ENCODE measurements around the gene SHQ1. TPM values are rescaled to one million over a fixed set of nuclear protein-coding genes. Genes with fewer than 3 reads are reported as not detected.

The SHQ1 gene
- total and polyA plus RNA-seq, 9 donors: 6.6 to 30.0 (median 14.8) TPM

- 97 to 100% (median 98%) methylated on average over 3 of the region's 3 CpGs for WGBS, 3 donors
- Histone ChIP-seq H3K4me1 (ENCODE audit: insufficient read depth) (no peaks in the 10 kb centered on the region), H3K9me3 (no peaks in the 10 kb centered on the region), H3K27ac (no peak overlapping the region), H3K4me3 (no peak overlapping the region), H3K27me3 (no peaks in the 10 kb centered on the region), H3K36me3 (no peaks in the 10 kb centered on the region)
- TF ChIP-seq POLR2A (IDR thresholded peaks at IDR 0.05) (no peak), EP300 (IDR thresholded peaks at IDR 0.05) (no peak)
- TF ChIP-seq, protein P1, sequence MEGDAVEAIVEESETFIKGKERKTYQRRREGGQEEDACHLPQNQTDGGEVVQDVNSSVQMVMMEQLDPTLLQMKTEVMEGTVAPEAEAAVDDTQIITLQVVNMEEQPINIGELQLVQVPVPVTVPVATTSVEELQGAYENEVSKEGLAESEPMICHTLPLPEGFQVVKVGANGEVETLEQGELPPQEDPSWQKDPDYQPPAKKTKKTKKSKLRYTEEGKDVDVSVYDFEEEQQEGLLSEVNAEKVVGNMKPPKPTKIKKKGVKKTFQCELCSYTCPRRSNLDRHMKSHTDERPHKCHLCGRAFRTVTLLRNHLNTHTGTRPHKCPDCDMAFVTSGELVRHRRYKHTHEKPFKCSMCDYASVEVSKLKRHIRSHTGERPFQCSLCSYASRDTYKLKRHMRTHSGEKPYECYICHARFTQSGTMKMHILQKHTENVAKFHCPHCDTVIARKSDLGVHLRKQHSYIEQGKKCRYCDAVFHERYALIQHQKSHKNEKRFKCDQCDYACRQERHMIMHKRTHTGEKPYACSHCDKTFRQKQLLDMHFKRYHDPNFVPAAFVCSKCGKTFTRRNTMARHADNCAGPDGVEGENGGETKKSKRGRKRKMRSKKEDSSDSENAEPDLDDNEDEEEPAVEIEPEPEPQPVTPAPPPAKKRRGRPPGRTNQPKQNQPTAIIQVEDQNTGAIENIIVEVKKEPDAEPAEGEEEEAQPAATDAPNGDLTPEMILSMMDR (IDR thresholded peaks at IDR 0.05): no peak
- no peak for DNase-seq
- intact Hi-C loops (cut with DNase I): no loop called here
These were observed 11.8 kb downstream of the SHQ1 start for GRCh38 chr3:72836416-72836815.

DNA sequence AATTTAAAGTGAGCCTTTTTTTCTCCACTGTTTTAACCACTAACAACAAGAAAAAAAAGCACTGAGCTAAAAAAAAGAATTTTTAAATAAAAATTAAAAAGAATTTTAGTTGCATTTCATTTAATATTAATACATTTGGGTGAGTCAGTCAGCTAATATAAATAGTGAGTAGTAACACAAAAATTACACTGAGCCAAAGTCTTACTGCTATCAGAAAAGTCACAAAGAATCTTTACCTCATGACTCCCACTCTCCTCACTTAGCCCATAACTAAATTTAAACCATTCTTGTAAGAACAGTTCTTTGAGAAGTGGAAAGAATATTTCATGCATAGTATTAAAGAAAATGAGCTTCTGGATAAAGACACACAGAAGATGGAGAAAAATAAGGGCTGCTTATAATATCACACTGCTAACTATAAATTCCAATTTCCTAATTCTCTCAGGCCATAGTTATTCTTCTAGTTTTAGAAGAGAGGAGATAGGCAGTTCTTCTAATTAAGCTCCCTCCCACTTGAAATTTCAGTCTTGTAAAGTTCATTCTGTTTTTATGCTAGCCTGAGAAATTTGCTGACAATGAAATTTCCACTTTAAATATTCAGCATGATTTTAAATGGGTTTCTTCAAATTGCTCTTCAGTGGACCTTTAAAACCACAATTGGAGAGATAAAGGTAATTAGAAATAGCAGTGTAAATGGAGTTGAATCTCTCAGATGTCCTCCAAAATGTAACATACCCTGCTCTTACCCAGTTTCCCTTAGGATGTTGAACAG, 17.6 kb downstream of the SHQ1 start:
- intact Hi-C loops (cut with DNase I): no loop called here

GRCh38 chr3:72829701-72830100, 18.5 kb downstream of the SHQ1 start:
- TF ChIP-seq EP300 (IDR thresholded peaks at IDR 0.05) (no peak), POLR2A (IDR thresholded peaks at IDR 0.05) (no peak)
- TF ChIP-seq, protein P1 (IDR thresholded peaks at IDR 0.05): no peak
- Histone ChIP-seq H3K27ac (no peak overlapping the region), H3K27me3 (no peaks in the 10 kb centered on the region), H3K36me3 (no peaks in the 10 kb centered on the region), H3K4me3 (no peak overlapping the region), H3K4me1 (ENCODE audit: insufficient read depth) (no peaks in the 10 kb centered on the region), H3K9me3 (no peaks in the 10 kb centered on the region)
- DNase-seq: no peak
- intact Hi-C loops (cut with DNase I): loop anchor here in 1 of 4 donors (5.0 to 10.0 kb wide), 3 partner anchors 875 to 1105 kb away; partner anchors contain the start of gene EIF4E3

More for the DNA sequence above, 17.6 kb downstream of the SHQ1 start:
- Histone ChIP-seq H3K4me3 (no peak overlapping the region), H3K4me1 (ENCODE audit: insufficient read depth) (no peaks in the 10 kb centered on the region), H3K27me3 (no peaks in the 10 kb centered on the region), H3K27ac (no peak overlapping the region), H3K9me3 (no peaks in the 10 kb centered on the region), H3K36me3 (no peaks in the 10 kb centered on the region)
- no peak for DNase-seq
- TF ChIP-seq POLR2A (IDR thresholded peaks at IDR 0.05) (no peak), EP300 (IDR thresholded peaks at IDR 0.05) (no peak)
- TF ChIP-seq, protein P1 (IDR thresholded peaks at IDR 0.05): no peak

- Histone ChIP-seq H3K36me3 (no peaks in the 10 kb centered on the region), H3K27me3 (no peaks in the 10 kb centered on the region), H3K4me3 (no peak overlapping the region), H3K27ac (no peak overlapping the region), H3K9me3 (no peaks in the 10 kb centered on the region), H3K4me1 (ENCODE audit: insufficient read depth) (peaks cover 7% of the 10 kb centered on the region)
- intact Hi-C loops (cut with DNase I): loop anchor here in 3 of 4 donors (5.0 to 10.0 kb wide), 4 partner anchors 866 to 1099 kb away; partner anchors contain the start of gene EIF4E3 (in 1 of the 3)
- WGBS, 3 donors: 46 to 55% (median 54%) methylated on average over 8 of the region's 8 CpGs
- TF ChIP-seq, protein P1 (IDR thresholded peaks at IDR 0.05): no peak
- TF ChIP-seq EP300 (IDR thresholded peaks at IDR 0.05): no peak
- no peak for TF ChIP-seq POLR2A (IDR thresholded peaks at IDR 0.05)
- DNase-seq: no peak
These were observed 27.0 kb downstream of the SHQ1 start for GRCh38 chr3:72821161-72821781.
